ES-I3 (cell line): ENCODE measurements around the gene SEL1L.
A peak's percentile ranks its signal among the peaks of the same experiment; 100 is the strongest.
"Not testable (repeated sequence)": the region's sequence is repeated elsewhere in the genome, so short reads cannot be mapped to it uniquely, and the experiment has no call there.

Experiments
- H3K36me3 ChIP-seq: 2 replicates; pipeline ENCODE4 v1.6.1; 2013; ENCODE audit warnings: mild to moderate bottlenecking, low read length, control low read depth, moderate library complexity; ENCODE audit not compliant: insufficient read depth
- H3K4me1 ChIP-seq: 2 replicates; pipeline ENCODE4 v1.6.1; 2013; ENCODE audit warnings: mild to moderate bottlenecking, control low read depth, low read length; ENCODE audit not compliant: insufficient read depth
- H3K9ac ChIP-seq: 2 replicates; pipeline ENCODE4 v1.6.1; 2013; ENCODE audit warnings: low read depth, mild to moderate bottlenecking, low read length, moderate library complexity
- H3K9me3 ChIP-seq: 2 replicates; pipeline ENCODE4 v1.6.1; 2013; ENCODE audit warnings: mild to moderate bottlenecking, low read length, moderate library complexity; ENCODE audit not compliant: control insufficient read depth, insufficient read depth

The SEL1L gene

DNA sequence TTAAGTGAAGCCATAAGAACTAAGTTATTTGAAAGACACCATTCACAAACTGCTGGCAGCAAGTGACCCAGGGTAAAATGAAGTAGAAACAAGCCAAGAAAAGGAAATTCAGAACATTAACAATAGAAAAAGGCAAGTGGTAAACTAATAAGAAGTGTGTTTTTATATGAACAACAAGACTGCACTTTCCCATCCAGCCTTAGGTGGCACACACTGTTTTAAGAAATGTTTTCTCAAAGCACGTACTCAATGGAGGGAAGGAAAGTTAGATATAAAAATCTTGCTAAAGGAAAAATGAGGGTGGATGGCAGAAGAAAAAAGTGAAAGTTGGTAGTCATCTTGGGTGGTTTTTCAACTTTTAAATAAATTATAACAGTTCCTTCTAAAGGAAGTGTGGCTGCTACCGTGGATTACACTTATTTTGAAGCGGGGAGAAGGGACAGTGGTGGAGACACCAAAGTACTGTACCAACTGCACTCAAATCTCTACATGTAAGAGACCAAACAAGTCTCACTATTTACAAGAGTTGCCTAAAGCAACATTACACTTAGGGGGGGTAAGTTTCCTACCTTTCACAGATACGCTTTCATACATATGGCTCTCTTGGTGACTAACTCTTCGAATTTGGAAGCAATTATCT is 58.8 kb downstream of the SEL1L start:
- Histone ChIP-seq H3K4me1 (peaks cover 4% of the 10 kb centered on the region; the same call in 1 of the 2 replicates), H3K36me3 (peaks cover 8% of the 10 kb centered on the region; the same call in 1 of the 2 replicates), H3K9me3 (no peaks in the 10 kb centered on the region), H3K9ac (no peak overlapping the region)

DNA sequence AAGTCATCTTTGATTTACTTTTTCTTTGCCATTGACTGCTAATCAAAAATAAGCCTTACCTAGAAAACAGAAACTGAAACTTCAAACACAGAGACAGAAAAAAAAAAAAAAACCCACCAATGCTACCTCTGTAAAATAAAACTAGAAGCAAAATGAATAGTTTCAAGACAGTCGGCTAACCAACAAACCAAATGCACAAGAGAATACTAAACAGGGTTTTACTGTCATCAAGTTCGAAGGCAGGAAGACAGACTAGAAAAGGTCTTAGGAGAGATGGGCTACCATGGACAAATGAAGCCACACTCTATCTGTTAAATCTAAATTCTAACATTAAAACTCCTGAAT is 59.5 kb downstream of the SEL1L start:
- H3K9ac ChIP-seq: no peak overlapping the region

DNA sequence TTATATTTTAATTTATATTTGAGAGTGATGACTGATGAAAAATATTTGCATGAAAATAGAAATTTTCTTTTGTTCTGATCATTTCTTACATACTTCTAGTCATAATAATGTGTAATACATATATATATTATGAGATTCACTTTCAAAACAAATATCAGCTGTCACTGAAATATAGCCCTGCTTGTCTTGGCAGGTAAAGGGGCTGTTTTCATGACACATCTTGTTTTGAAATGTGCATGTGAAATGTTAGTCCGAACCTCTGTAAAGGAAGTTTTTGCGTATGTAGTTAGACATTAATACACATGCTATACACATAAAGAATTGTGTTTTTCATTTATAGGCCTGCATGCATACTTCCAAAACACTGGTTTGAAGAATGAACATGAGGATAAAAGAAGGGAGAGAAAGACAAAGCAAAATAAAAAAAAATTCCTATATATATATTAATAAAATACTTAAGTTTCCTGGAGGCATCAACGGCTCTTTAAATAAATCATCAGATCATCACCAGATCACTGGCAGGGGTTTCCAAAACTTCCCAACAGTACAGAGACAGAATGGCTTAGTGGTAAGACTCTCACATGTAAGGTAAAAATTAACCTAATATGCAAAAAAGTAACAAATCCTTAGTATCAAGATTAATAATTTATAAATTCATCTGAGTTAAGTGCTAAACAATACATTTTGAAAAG is 60.1 kb downstream of the SEL1L start:
- Histone ChIP-seq H3K4me1 (peaks cover 4% of the 10 kb centered on the region; the same call in 1 of the 2 replicates), H3K9ac (no peak overlapping the region), H3K9me3 (no peaks in the 10 kb centered on the region), H3K36me3 (peaks cover 8% of the 10 kb centered on the region; the same call in 1 of the 2 replicates)

More for the DNA sequence above, 59.5 kb downstream of the SEL1L start:
- Histone ChIP-seq H3K4me1 (peaks cover 4% of the 10 kb centered on the region; the same call in 1 of the 2 replicates), H3K36me3 (peaks cover 8% of the 10 kb centered on the region; the same call in 1 of the 2 replicates), H3K9me3 (no peaks in the 10 kb centered on the region)

DNA sequence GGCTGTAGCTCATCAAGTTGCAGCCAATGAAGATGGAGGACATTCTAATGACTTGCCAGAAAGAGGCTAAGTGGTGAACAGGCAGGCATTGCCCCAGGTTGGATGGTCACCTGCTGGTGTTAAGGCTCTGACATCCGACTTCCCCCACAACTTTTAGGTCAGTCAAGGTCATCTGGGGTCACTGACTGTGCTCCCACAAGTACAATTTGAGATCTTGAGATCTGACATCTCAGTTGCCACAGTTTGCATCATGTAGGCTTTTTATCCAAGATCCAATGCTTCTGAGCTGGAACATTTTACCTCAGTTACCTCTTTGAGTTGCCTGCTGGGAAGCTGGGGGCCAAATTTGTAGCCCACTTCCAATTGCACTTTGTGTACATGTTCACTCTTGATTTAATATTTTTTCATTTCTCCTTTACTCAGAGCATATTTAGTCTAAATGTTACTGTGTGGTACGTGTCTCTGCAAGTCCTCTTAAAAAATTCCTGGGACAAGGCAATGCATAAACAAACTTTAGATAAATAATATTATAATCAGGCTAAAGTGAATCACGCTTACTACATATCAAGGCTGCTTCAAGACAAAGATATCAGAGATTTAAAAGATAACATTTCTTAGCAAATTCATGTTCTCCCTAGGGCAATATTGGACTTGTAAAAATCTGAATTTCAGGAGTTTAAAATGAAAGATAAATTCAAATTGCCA is 61.4 kb downstream of the SEL1L start:
- no peaks in the 10 kb centered on the region for H3K9me3 ChIP-seq
- H3K36me3 ChIP-seq: peaks cover 8% of the 10 kb centered on the region; the same call in 1 of the 2 replicates
- H3K9ac ChIP-seq: no peak overlapping the region
- H3K4me1 ChIP-seq: peaks cover 4% of the 10 kb centered on the region; the same call in 1 of the 2 replicates

DNA sequence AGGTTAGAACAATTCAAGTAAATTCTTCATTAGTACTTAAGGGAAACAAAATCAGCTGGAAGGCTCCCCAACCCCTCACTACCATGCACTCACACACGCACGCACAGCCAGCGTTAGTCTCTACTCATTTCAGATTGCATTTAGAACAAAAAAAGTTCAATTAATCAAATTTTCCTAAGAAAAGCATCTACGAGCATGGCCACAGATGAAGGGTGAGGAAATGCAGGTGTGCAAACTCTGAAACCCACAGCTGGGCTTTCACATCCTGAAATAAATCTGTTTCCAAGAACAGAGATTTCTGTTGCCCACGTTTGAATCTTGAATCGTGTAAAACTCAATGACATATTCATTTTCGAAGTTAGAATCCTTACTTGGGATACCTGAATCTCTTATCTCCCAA is 62.6 kb downstream of the SEL1L start:
- H3K9ac ChIP-seq: no peak overlapping the region
- H3K4me1 ChIP-seq: peaks cover 4% of the 10 kb centered on the region; the same call in 1 of the 2 replicates
- H3K9me3 ChIP-seq: no peaks in the 10 kb centered on the region

DNA sequence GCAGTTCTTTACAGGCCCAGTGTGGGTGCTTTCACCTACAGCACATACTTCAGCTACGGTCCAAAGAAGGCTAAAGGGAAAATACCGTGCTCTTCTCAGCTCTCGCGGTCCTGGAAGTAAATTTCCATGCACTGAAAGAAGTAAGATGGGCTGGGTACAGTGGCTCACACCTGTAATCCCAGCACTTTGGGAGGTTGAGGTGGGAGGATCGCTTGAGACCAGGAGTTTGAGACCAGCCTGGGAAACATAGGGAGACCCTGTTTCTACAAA is 63.2 kb downstream of the SEL1L start:
- H3K4me1 ChIP-seq, H3K9ac ChIP-seq, H3K36me3 ChIP-seq, H3K9me3 ChIP-seq: not testable (repeated sequence)

More for the DNA sequence above, 62.6 kb downstream of the SEL1L start:
- no peaks in the 10 kb centered on the region for H3K36me3 ChIP-seq

DNA sequence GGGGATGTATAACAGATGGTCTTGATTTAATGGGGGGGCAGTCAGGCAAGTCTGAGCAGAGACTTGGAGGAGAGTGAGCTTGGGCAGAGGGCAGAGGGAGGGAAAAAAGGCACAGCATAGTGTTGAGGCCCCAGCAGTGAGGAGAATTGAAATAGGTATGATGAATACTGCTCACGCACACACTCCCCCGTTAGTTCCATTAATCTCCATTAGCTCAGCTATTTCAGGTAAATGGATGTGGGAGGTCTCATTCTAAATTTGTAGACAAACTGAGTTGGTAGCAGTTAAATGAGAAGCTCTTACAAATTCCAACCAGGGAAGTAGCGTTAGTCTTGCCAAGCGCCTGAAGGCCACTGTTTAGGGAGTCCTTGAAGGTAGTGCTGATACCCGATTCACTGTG is 66.8 kb downstream of the SEL1L start:
- H3K9ac ChIP-seq: no peak overlapping the region
- H3K36me3 ChIP-seq: no peaks in the 10 kb centered on the region
- H3K9me3 ChIP-seq: no peaks in the 10 kb centered on the region
- no peaks in the 10 kb centered on the region for H3K4me1 ChIP-seq

DNA sequence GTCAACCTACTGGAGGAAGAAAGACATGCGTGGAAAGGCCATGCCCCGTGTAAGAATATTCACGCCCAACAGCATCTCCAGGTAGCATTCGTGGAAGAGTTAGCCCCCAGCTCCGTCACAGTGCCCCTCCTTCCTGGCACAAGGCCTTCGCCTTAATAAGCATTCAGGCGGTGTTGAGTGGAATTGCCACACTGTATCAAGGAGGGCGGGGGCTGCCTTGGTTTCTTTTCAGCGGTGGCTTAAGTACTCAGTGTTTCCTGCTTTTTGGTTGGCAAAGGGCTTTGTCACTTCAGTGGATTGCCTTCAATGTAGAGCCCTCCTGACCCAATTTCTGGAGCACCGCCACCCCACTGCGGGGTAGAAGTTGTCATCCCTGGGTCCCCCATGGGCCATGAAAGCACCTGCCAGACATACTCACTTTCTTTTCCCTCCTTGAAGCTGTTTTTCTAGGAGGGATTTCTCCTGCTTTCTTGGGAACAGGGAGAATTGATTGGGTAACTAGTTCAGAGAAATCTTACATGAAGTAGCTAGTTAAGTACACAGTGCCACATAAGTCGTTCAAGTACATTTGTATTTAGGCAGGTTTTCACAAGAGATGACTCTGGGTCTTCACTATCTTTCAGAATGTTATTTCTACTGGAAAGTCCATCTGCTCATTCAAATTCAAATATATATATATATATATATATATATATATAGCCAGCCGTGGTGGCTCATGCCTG is 68.0 kb downstream of the SEL1L start:
- Histone ChIP-seq H3K36me3 (no peaks in the 10 kb centered on the region), H3K4me1 (no peaks in the 10 kb centered on the region), H3K9ac (no peak overlapping the region)

DNA sequence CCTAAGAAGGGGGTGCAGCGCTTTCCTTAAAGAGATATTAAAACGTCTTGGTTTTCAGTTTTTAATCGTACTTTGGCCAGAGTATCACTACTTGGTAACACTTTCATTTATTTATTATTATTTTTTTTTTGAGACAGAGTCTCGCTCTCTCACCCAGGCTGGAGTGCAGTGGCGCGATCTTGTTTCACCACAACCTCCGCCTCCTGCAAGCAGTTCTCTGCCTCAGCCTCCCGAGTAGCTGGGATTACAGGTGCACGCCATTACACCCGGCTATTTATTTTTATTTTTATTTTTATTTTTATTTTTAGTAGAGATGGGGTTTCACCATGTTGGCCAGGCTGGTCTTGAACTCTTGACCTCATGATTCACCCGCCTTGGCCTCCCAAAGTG is 68.7 kb downstream of the SEL1L start:
- H3K9me3 ChIP-seq, H3K4me1 ChIP-seq, H3K36me3 ChIP-seq: not testable (repeated sequence)
- H3K9ac ChIP-seq: peak overlapping the region; percentile 50

More for the DNA sequence above, 68.0 kb downstream of the SEL1L start:
- no peaks in the 10 kb centered on the region for H3K9me3 ChIP-seq

DNA sequence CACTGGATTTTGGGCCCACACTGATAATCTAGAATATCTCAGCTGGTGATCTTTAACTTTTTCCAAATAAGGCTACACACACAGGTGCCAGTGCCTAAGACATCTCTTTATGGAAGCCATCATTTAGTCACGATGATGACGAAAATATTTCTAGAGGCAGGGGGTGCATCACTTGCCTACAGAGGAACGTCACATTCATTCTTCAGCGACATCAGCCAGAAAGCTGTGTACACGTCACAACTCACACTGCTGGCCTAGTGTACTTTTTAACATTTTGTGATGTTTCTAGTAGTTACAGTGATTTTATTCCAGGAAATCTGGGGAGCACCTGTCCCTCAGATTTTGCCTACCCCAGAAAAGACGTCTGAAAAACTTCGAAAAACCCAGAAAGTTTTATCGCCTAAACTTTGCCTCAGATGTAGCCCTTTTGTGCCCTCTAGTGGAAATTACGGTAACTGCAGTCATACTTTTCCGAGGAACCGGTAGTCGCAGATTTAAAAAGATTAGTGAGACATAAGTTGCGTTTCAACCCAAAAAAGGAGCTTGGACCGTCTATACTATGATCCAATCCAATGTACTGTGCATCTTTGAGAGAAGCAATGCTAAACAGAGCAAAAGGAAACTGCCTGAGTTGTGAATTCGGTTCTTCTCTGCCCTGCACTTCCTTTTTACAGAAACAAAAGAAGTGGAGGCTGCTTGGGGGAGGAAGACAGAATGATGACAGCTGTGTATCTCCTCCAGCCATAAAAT is 69.2 kb downstream of the SEL1L start:
- no peaks in the 10 kb centered on the region for H3K9me3 ChIP-seq
- no peaks in the 10 kb centered on the region for H3K4me1 ChIP-seq
- H3K9ac ChIP-seq: peak overlapping the region; percentile 50
- H3K36me3 ChIP-seq: no peaks in the 10 kb centered on the region

DNA sequence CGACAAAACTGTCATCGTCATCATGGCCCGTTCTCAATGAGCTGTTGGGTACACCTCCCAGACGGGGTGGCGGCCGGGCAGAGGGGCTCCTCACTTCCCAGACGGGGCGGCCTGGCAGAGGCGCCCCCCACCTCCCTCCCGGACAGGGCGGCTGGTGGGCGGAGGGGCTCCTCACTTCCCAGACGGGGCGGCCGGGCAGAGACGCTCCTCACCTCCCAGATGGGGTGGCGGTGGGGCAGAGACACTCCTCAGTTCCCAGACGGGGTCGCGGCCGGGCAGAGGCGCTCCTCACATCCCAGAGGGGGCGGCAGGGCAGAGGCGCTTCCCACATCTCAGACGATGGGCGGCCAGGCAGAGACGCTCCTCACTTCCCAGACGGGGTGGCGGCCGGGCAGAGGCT is 71.3 kb downstream of the SEL1L start:
- H3K36me3 ChIP-seq, H3K9ac ChIP-seq, H3K4me1 ChIP-seq, H3K9me3 ChIP-seq: not testable (repeated sequence)

DNA sequence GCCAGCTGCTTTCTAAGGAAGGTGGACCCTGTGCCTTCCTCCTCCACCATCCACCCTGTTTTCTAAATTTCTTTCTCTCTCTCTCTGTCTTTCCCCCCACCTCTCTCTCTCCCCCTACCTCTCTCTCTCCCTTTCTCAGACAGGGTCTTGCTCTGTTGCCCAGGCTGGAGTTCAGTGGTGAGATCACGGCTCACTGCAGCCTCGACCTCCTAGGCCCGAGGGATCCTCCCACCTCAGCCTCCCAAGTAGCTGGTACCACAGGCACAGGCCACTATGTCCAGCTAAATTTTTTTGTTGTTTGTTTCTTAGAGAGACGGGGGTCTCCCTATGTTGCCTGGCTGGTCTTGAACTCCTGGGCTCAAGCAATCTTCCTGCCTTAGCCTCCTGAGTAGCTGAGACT is 73.7 kb downstream of the SEL1L start:
- Histone ChIP-seq H3K9ac (no peak overlapping the region), H3K9me3 (no peaks in the 10 kb centered on the region), H3K36me3 (no peaks in the 10 kb centered on the region), H3K4me1 (no peaks in the 10 kb centered on the region)

DNA sequence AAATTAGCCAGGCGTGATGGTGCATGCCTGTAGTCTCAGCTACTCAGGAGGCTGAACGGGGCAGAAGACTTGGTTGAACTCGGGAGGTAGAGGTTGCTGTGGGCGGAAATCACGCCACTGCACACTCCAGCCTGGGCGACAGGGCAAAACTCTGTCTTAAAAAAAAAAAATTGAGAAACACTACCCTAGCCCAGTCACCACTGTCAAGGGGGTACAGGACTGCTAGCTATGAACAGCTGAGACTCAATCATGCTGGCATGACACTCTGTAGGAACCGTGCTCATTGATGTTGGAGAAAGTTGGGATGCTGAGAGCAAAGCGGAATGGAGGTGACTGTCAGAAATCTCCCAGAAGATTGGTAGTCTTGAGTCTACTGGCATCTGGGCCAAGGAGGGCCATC is 75.3 kb downstream of the SEL1L start:
- Histone ChIP-seq H3K9ac (no peak overlapping the region), H3K4me1 (no peaks in the 10 kb centered on the region), H3K36me3 (no peaks in the 10 kb centered on the region), H3K9me3 (no peaks in the 10 kb centered on the region)

DNA sequence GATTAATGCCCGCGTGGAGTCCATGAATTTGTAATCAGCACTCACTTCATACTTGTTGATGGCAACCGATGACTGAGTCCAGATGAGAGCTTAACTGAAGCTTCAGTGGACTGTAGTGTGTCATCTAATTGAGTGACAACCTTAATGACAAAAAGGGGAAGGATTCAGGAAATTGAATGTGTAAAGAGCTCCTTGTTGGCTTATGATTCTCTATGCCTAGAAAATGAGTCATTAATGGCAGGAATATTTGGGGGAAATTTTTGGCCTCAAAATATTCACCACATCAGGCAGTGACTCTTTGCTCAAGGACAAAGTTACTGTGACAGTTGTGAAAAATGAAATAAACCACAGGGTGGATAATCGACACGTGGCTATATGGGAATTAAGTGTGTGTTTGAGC is 78.3 kb downstream of the SEL1L start:
- H3K36me3 ChIP-seq: no peaks in the 10 kb centered on the region
- peaks cover 7% of the 10 kb centered on the region; the same call in 1 of the 2 replicates for H3K4me1 ChIP-seq
- no peak overlapping the region for H3K9ac ChIP-seq
- H3K9me3 ChIP-seq: no peaks in the 10 kb centered on the region
